ENCODE measurements around the gene AAGAB. TPM values are rescaled to one million over a fixed set of nuclear protein-coding genes. Genes with fewer than 3 reads are reported as not detected.

Gene AAGAB
- total and polyA plus RNA-seq, 2 donors (not counting 1 experiment from before 2014, with no cell fraction given), result 55.8 to 62.5 TPM

- no peaks in the 10 kb centered on the region for H3K27me3 ChIP-seq (ENCODE audit: control insufficient read depth, insufficient read depth, low read length)
- H3K36me3 ChIP-seq (ENCODE audit: control insufficient read depth, insufficient read depth, low read length), result no peaks in the 10 kb centered on the region
- DNase-seq (ENCODE audit: low read depth in 2 of 2), result no peak
- H3K79me2 ChIP-seq (ENCODE audit: control insufficient read depth, insufficient read depth, low read length), result no peaks in the 10 kb centered on the region
- H3K4me1 ChIP-seq (ENCODE audit: control insufficient read depth, extremely low read depth, insufficient read depth, low read length), result no peaks in the 10 kb centered on the region
- H3K27ac ChIP-seq (ENCODE audit: insufficient read depth, low read length), result no peak overlapping the region
- no peaks in the 10 kb centered on the region for H4K20me1 ChIP-seq (ENCODE audit: control insufficient read depth, extremely low read depth, insufficient read depth, low read length)
- no peak overlapping the region for H2AFZ ChIP-seq (ENCODE audit: low read length)
- TF ChIP-seq CTCF (conservative IDR thresholded peaks at IDR 0.05 in 1 of 2, IDR thresholded peaks at IDR 0.05 in 1 of 2; ENCODE audit: low read depth in 1 of 2, low read length in 2 of 2) (no peak), EZH2 (IDR thresholded peaks at IDR 0.05; ENCODE audit: low read length, missing control alignments) (no peak)
- no peaks in the 10 kb centered on the region for H3K9me3 ChIP-seq (ENCODE audit: control insufficient read depth, insufficient read depth, low read depth, low read length)
- H3K4me2 ChIP-seq (ENCODE audit: extremely low read depth, insufficient read depth, low read length), result no peak overlapping the region
- no peak overlapping the region for H3K4me3 ChIP-seq (replicated peaks in 1 of 4; ENCODE audit: control extremely low read depth in 1 of 4, insufficient read depth in 1 of 4, low read depth in 3 of 4, low read length in 4 of 4)
- H3K9ac ChIP-seq (ENCODE audit: insufficient read depth, low read length), result no peak overlapping the region
These were observed 13.8 kb upstream of the AAGAB start for GRCh38 chr15:67267951-67268941.

- Histone ChIP-seq H3K36me3 (ENCODE audit: control insufficient read depth, insufficient read depth, low read length) (no peaks in the 10 kb centered on the region), H3K4me3 (replicated peaks in 1 of 4; ENCODE audit: control extremely low read depth in 1 of 4, insufficient read depth in 1 of 4, low read depth in 3 of 4, low read length in 4 of 4) (no peak overlapping the region)
These were observed 13.0 kb upstream of the AAGAB start for GRCh38 chr15:67267440-67267839.

More at GRCh38 chr15:67267440-67267839, 13.0 kb upstream of the AAGAB start:
- Histone ChIP-seq H3K79me2 (ENCODE audit: control insufficient read depth, insufficient read depth, low read length) (no peaks in the 10 kb centered on the region), H3K9me3 (ENCODE audit: control insufficient read depth, insufficient read depth, low read depth, low read length) (no peaks in the 10 kb centered on the region), H3K27ac (ENCODE audit: insufficient read depth, low read length) (no peak overlapping the region), H3K4me2 (ENCODE audit: extremely low read depth, insufficient read depth, low read length) (no peak overlapping the region), H3K4me1 (ENCODE audit: control insufficient read depth, extremely low read depth, insufficient read depth, low read length) (no peaks in the 10 kb centered on the region), H4K20me1 (ENCODE audit: control insufficient read depth, extremely low read depth, insufficient read depth, low read length) (no peaks in the 10 kb centered on the region), H3K9ac (ENCODE audit: insufficient read depth, low read length) (no peak overlapping the region), H2AFZ (ENCODE audit: low read length) (no peak overlapping the region), H3K27me3 (ENCODE audit: control insufficient read depth, insufficient read depth, low read length) (no peaks in the 10 kb centered on the region)
- DNase-seq (ENCODE audit: low read depth in 2 of 2), result no peak
- TF ChIP-seq CTCF (conservative IDR thresholded peaks at IDR 0.05 in 1 of 2, IDR thresholded peaks at IDR 0.05 in 1 of 2; ENCODE audit: low read depth in 1 of 2, low read length in 2 of 2) (no peak), EZH2 (IDR thresholded peaks at IDR 0.05; ENCODE audit: low read length, missing control alignments) (no peak)

Data from fibroblast of lung (primary cell).